HepG2 (cell line): ENCODE data around the gene MN1. TPM values are rescaled to one million over a fixed set of nuclear protein-coding genes. Genes with fewer than 3 reads are reported as not detected.

ENCODE experiments used
- ATAC-seq: fragments of 200-7000 bp; cut with Tn5 transposase; 3 replicates; pipeline ENCODE4 v1.9.1; 2020; ENCODE audit warnings: mild to moderate bottlenecking, moderate library complexity
- BruUV-seq: library from RNA; stranded (reverse); fragments of 400-500 nt; replicated peaks from 2 replicates; lab custom pipeline; 2021; lab: Mats Ljungman, UMichigan
- CTCF ChIA-PET: fragments of 300-600 bp; formaldehyde crosslinking; extraction: SDS; loops from one replicate; lab custom pipeline; 2021; ENCODE audit warnings: low total read pairs, inconsistent platforms, low intra/inter-chr PET ratio; lab: Yijun Ruan, JAX
- POLR2A ChIA-PET: fragments of 350-600 bp; sonication (Branson Sonifier 250); formaldehyde crosslinking; loops from one replicate; lab custom pipeline; 2020; ENCODE audit warnings: antibody characterized with exemption, inconsistent platforms; lab: Yijun Ruan, JAX
- DNase-seq: peaks from one replicate; pipeline ENCODE4 v3.0.0-alpha.2; 2015; ENCODE audit warnings: low spot score
- FAIRE-seq: peaks from 3 replicates; lab custom pipeline; 2011; peaks lifted over from hg19 to GRCh38; lab: Jason Lieb, UNC
- H2AFZ ChIP-seq: one replicate; pipeline ENCODE4 v1.6.1; 2011; ENCODE audit warnings: low read length, inconsistent platforms
- H3K27ac ChIP-seq: fragments of 300-600 bp; 3 replicates; pipeline ENCODE4 v1.8.0; 2011; ENCODE audit warnings: mixed run types, mild to moderate bottlenecking, mixed read lengths, low read length, inconsistent platforms; ENCODE audit not compliant: insufficient read depth; ENCODE audit errors: extremely low read length
- H3K27me3 ChIP-seq, 2 experiments: fragments of 200-600 bp in 1 of 2; 2 replicates in 1 of 2; 3 replicates in 1 of 2; pipeline versions ENCODE4 v1.6.0 to v1.8.0; 2011; ENCODE audit warnings: low read length in 2 of 2, mild to moderate bottlenecking in 2 of 2, moderate library complexity in 2 of 2, inconsistent platforms in 1 of 2; ENCODE audit not compliant: insufficient read depth in 2 of 2, control insufficient read depth in 1 of 2
- H3K36me3 ChIP-seq, 2 experiments: fragments of 200-600 bp in 1 of 2; replicated peaks in 1 of 2; 2 replicates in 1 of 2; 3 replicates in 1 of 2; pipeline versions ENCODE4 v1.5.1 to v1.8.0; 2011; ENCODE audit warnings: low read length in 2 of 2, inconsistent platforms in 1 of 2; ENCODE audit not compliant: insufficient read depth in 2 of 2, control insufficient read depth in 1 of 2
- H3K4me1 ChIP-seq: 2 replicates; pipeline ENCODE4 v1.5.1; 2012; ENCODE audit warnings: low read length, inconsistent platforms; ENCODE audit not compliant: insufficient read depth
- H3K4me2 ChIP-seq: 2 replicates; pipeline ENCODE4 v1.6.0; 2011; ENCODE audit warnings: low read depth, low read length, inconsistent platforms
- H3K4me3 ChIP-seq, 3 experiments: fragments of 200-600 bp in 1 of 3; sonication (generic), shearing (Covaris generic) in 1 of 3; replicated peaks in 1 of 3; 2 replicates each; pipeline ENCODE4 v1.5.1; 2011 to 2016; ENCODE audit warnings: low read length in 3 of 3, inconsistent platforms in 2 of 3, low read depth in 2 of 3, mild to moderate bottlenecking in 2 of 3, control low read depth in 1 of 3, mixed read lengths in 1 of 3; ENCODE audit not compliant: insufficient read depth in 1 of 3
- H3K79me2 ChIP-seq: one replicate; pipeline ENCODE4 v1.6.1; 2011; ENCODE audit warnings: low read length, inconsistent platforms; ENCODE audit not compliant: insufficient read depth
- H3K9ac ChIP-seq: 2 replicates; pipeline ENCODE4 v1.6.0; 2011; ENCODE audit warnings: mild to moderate bottlenecking, low read depth, low read length, inconsistent platforms; ENCODE audit not compliant: insufficient read depth
- H3K9me3 ChIP-seq: 2 replicates; pipeline ENCODE4 v1.5.1; 2012; ENCODE audit warnings: mild to moderate bottlenecking, low read length
- H4K20me1 ChIP-seq: 2 replicates; pipeline ENCODE4 v1.6.0; 2011; ENCODE audit warnings: inconsistent platforms, mild to moderate bottlenecking, low read length, moderate library complexity; ENCODE audit not compliant: insufficient read depth
- BATF2 ChIP-seq: sonication (generic); formaldehyde crosslinking; IDR thresholded peaks from 2 replicates; pipeline ENCODE4 v1.8.0; 2022; ENCODE audit warnings: mild to moderate bottlenecking, missing genetic modification reagents, moderate library complexity
- CAMTA2 ChIP-seq: sonication (generic); formaldehyde crosslinking; IDR thresholded peaks from 2 replicates; pipeline ENCODE4 v1.4.0; 2020; ENCODE audit warnings: mild to moderate bottlenecking, missing genetic modification reagents, borderline replicate concordance
- CHCHD3 ChIP-seq: sonication (generic); formaldehyde crosslinking; IDR thresholded peaks from 2 replicates; pipeline ENCODE4 v1.8.0; 2022; ENCODE audit warnings: mild to moderate bottlenecking, missing genetic modification reagents, moderate library complexity
- GPBP1L1 ChIP-seq: sonication (generic); formaldehyde crosslinking; IDR thresholded peaks from 2 replicates; pipeline ENCODE4 v1.5.0; 2020; ENCODE audit warnings: mild to moderate bottlenecking, missing genetic modification reagents
- KDM4B ChIP-seq: sonication (generic); formaldehyde crosslinking; IDR thresholded peaks from 2 replicates; pipeline ENCODE4 v1.4.0; 2020; ENCODE audit warnings: missing genetic modification reagents
- NKX3-1 ChIP-seq: sonication (generic); formaldehyde crosslinking; IDR thresholded peaks from 2 replicates; pipeline ENCODE4 v1.5.0; 2020; ENCODE audit warnings: missing genetic modification reagents
- PCBP2 ChIP-seq: fragments of 200-400 bp; formaldehyde crosslinking; optimal IDR thresholded peaks from 2 replicates; pipeline ENCODE3; 2018; ENCODE audit warnings: low read length, low read depth; ENCODE audit not compliant: poor library complexity, severe bottlenecking
- RFXAP ChIP-seq: sonication (generic); formaldehyde crosslinking; IDR thresholded peaks from 2 replicates; pipeline ENCODE4 v1.4.0; 2020; ENCODE audit warnings: missing genetic modification reagents, borderline replicate concordance
- STAT6 ChIP-seq: sonication (generic); formaldehyde crosslinking; IDR thresholded peaks from 2 replicates; pipeline ENCODE4 v1.4.0; 2020; ENCODE audit warnings: missing genetic modification reagents, mild to moderate bottlenecking, borderline replicate concordance
- XRCC5 ChIP-seq: fragments of 200-400 bp; formaldehyde crosslinking; optimal IDR thresholded peaks from 2 replicates; pipeline ENCODE3; 2017; ENCODE audit warnings: mild to moderate bottlenecking, low read length
- YEATS2 ChIP-seq: sonication (generic); formaldehyde crosslinking; IDR thresholded peaks from 2 replicates; pipeline ENCODE4 v1.4.0; 2020; ENCODE audit warnings: missing genetic modification reagents, borderline replicate concordance
- ZFP1 ChIP-seq: IDR thresholded peaks from 2 replicates; pipeline ENCODE4 v1.6.1; 2016
- ZNF343 ChIP-seq: sonication (generic); formaldehyde crosslinking; IDR thresholded peaks from 2 replicates; pipeline ENCODE4 v1.4.0; 2020; ENCODE audit warnings: mild to moderate bottlenecking, missing genetic modification reagents
- ZNF510 ChIP-seq: sonication (generic); formaldehyde crosslinking; IDR thresholded peaks from 2 replicates; pipeline ENCODE4 v1.4.0; 2020; ENCODE audit warnings: low read depth, mild to moderate bottlenecking, missing genetic modification reagents
- ZNF816 ChIP-seq: sonication (generic); formaldehyde crosslinking; IDR thresholded peaks from 2 replicates; pipeline ENCODE4 v1.8.0; 2022; ENCODE audit warnings: missing genetic modification reagents, mild to moderate bottlenecking, borderline replicate concordance
- ZSCAN12 ChIP-seq: sonication (generic); formaldehyde crosslinking; IDR thresholded peaks from 2 replicates; pipeline ENCODE4 v1.9.0; 2021; ENCODE audit warnings: mild to moderate bottlenecking, missing genetic modification reagents
- ZUFSP ChIP-seq: sonication (generic); formaldehyde crosslinking; IDR thresholded peaks from 2 replicates; pipeline ENCODE4 v1.9.0; 2021; ENCODE audit warnings: missing genetic modification reagents, mild to moderate bottlenecking, borderline replicate concordance
- WGBS: methylation state at CpG from one replicate; pipeline ENCODE4 v1.1.6; 2017; ENCODE audit warnings: low lambda C conversion rate; 5-methylcytosine and 5-hydroxymethylcytosine counted together
- in situ Hi-C: cut with HindIII; loops from 2 replicates; pipeline ENCODE4 v1.10.0; 2017; ENCODE audit warnings: low pct_unique_long_range_greater_than_20kb; ENCODE audit not compliant: extremely low pct_ligation_motif_present
- intact Hi-C: fragments of 100-400 bp; cut with micrococcal nuclease; formaldehyde crosslinking; loops from one replicate; pipeline ENCODE4 v1.10.0; 2022; ENCODE audit not compliant: unreplicated experiment
- polyA plus RNA-seq, 8 experiments: library from polyadenylated mRNA; depleted of rRNA in 3 of 8; stranded (reverse) in 7 of 8; unstranded in 1 of 8; fragments of >200 nt; fragmentation: Illumina TruSeq in 4 of 8; extraction: Trizol in 4 of 8; gene quantifications; 2 replicates each; pipeline versions ENCODE4 v1.2.1 to v1.2.3, GENCODE V29; 2011 to 2016; ENCODE audit warnings: low read depth in 4 of 8, missing spikeins in 1 of 8, mixed read lengths in 1 of 8; ENCODE audit not compliant: insufficient read depth in 1 of 8
- total RNA-seq, 5 experiments: library from RNA; depleted of rRNA; stranded (reverse); fragments of >200 nt; fragmentation: Illumina TruSeq; extraction: Trizol; gene quantifications; 2 replicates each; pipeline ENCODE4 v1.2.3, GENCODE V29; 2016; ENCODE audit warnings: low read depth in 1 of 5

The MN1 gene
- total and polyA plus RNA-seq, 2 of the 13 experiments (the other 11 are each of a cell fraction or from before 2014, with no cell fraction given): 0.01 TPM; not detected in 1

- TF ChIP-seq NKX3-1 (CRISPR knock-in tag): no peak
- no peak for TF ChIP-seq STAT6
These were observed 32.5 kb downstream of the MN1 start (continued) for GRCh38 chr22:27769012-27769411.

- in situ Hi-C loops (no loop called here), intact Hi-C loops (no loop called here)
- Histone ChIP-seq H3K4me3 (no peak overlapping the region), H2AFZ (no peak overlapping the region), H4K20me1 (no peaks in the 10 kb centered on the region), H3K9ac (no peak overlapping the region), H3K4me1 (peaks cover 11% of the 10 kb centered on the region), H3K36me3 (no peaks in the 10 kb centered on the region), H3K27me3 (peaks cover 2 to 14% of the 10 kb centered on the region in 2 experiments; a peak in 4 of 5 replicates), H3K9me3 (no peaks in the 10 kb centered on the region), H3K27ac (no peak overlapping the region), H3K4me2 (no peak overlapping the region), H3K79me2 (no peaks in the 10 kb centered on the region)
- no peak for DNase-seq
- POLR2A ChIA-PET: no interaction called here
- 0% methylated on average over 2 of the region's 2 CpGs for WGBS
- CTCF ChIA-PET: no interaction called here
- BruUV-seq: no TSS peak
- no peak for FAIRE-seq
- ATAC-seq: no peak
- no peak for TF ChIP-seq KDM4B (CRISPR knock-in tag)
- no peak for TF ChIP-seq PCBP2
- TF ChIP-seq ZNF343 (CRISPR knock-in tag): no peak
- no peak for TF ChIP-seq ZSCAN12
- TF ChIP-seq RFXAP (CRISPR knock-in tag): no peak
- TF ChIP-seq CAMTA2 (CRISPR knock-in tag): no peak
- TF ChIP-seq ZFP1: no peak
- no peak for TF ChIP-seq BATF2 (CRISPR knock-in tag)
- no peak for TF ChIP-seq ZNF816 (CRISPR knock-in tag)
- no peak for TF ChIP-seq ZUFSP (CRISPR knock-in tag)
- TF ChIP-seq YEATS2 (CRISPR knock-in tag): no peak
- TF ChIP-seq XRCC5: no peak
- no peak for TF ChIP-seq ZNF510 (CRISPR knock-in tag)
- TF ChIP-seq CHCHD3 (CRISPR knock-in tag): no peak
- TF ChIP-seq GPBP1L1: no peak
These were observed 33.4 kb downstream of the MN1 start for GRCh38 chr22:27768027-27768653.
